AG20443 (cell line): ENCODE measurements around the gene SSBP2.

Experiments
- DNase-seq: peaks from one replicate; pipeline ENCODE4 v3.0.0; 2012; ENCODE audit warnings: low spot score, mixed read lengths

SSBP2 gene

DNA sequence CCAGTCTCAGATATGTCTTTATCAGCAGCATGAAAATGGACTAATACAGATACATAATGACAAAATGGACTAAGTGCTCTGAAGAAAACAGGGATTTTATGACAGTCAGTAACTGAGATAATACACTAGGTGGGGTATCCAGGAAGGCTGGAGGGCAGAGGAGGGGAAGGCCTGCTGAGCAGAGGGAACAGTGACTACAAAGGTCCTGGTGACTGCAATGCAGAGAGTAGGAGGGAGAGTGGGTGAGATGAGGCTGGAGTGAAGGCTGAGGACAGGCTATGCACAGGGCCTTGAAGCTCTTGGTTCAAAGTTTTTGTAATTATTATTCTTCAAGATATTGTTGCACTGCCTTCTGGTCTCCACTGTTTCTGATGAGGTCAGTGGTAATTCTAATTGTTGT lies 361.9 kb downstream of the SSBP2 start:
- DNase-seq: no peak

GRCh38 chr5:81388169-81388568 lies 362.7 kb downstream of the SSBP2 start:
- DNase-seq: no peak

DNA sequence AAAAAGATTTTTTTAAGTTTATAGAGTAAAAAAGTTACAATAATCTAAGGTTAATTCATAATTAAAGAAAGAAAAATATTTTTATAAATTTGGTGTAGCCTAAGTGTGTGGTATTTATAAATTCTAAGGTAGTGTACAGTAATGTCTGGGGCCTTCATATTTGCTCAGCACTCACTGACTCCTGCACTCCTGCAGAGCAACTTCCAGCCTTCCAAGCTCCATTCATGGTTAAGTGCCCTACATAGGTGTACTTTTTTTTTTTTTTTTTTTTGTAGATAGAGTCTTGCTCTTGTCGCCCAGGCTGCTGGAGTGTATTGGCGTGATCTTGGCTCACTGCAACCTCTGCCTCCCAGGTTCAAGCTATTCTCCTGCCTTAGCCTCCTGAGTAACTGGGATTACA lies 367.0 kb downstream of the SSBP2 start:
- DNase-seq: no peak

- no peak for DNase-seq
Measured at GRCh38 chr5:81371354-81371876, 379.5 kb downstream of the SSBP2 start.

DNA sequence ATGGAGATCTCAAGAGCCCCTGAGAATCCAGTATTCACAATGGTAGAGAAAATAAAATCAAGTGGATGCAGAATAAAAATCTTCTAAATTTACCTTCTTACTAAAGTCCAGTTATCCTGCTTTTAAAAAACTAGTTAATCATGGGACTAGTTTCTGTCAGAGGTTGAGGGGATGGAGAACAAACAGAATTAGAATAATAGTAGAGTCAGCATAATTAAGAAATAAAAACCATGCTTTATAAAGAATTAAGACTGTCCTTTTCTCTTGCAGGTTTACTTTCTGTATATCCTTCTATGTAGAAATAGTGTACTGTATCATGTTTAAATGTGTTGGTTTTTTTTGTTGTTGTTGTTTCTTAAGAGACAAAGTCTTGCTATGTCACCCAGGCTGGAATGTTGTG lies 380.0 kb downstream of the SSBP2 start:
- no peak for DNase-seq

GRCh38 chr5:81365541-81365940 lies 385.4 kb downstream of the SSBP2 start:
- DNase-seq: no peak

DNA sequence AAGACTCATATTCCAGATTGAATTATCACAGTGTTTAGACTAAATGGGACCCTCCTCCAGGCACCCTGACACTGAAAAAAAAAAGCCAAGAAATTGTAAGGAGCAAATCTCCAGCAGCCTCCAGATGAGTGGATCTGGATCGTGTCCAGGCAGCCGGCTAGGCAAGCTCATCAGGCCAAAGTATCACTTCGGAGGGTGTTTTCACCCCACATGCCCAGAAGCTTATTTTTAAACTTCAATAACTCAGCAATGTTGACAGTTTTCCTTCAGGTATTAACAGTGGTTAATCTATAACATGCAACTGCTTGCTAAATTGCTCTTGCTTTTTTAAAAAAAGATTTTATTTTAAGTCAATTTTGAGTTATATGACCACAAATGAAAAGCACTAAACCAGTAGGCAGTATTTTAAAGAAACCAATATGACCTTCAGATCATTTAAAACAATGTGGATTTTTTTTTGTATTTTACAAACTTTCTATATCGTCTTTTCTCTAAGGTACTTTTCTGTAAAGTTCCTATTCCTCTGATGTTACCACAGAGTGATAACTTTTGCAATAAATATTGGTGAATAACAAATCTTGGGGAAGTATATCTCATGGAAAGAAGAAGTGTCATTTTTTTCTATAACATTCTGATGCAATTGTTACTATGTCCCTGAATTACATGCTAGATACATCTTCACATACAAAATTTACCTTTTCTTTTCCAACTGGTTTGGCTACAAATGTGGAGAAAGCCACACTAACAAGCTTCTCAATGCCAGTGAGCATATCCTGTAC lies 387.6 kb downstream of the SSBP2 start:
- no peak for DNase-seq
